Pancreas (tissue), 10 donors: Measurements from ENCODE around the gene ZNF207. TPM values are rescaled to one million over a fixed set of nuclear protein-coding genes. Genes with fewer than 3 reads are reported as not detected.

Experiments used
- ATAC-seq, 4 donors: fragments of 200-7000 bp; cut with Tn5 transposase; one replicate each; pipeline versions ENCODE4 v1.8.0 to v1.9.1; 2020; ENCODE audit warnings: mild to moderate bottlenecking in 4 of 4, moderate library complexity in 4 of 4
- DNase-seq, 6 donors: peaks; one replicate each; pipeline ENCODE4 v3.0.0-alpha.2; 2020
- FAIRE-seq: peaks from 2 replicates; lab custom pipeline; 2012; peaks lifted over from hg19 to GRCh38; lab: Jason Lieb, UNC
- H3K27ac ChIP-seq, 4 donors: fragments of 200-600 bp; sonication (generic); 1 replicate in 3 of 4; 2 replicates in 1 of 4; pipeline versions ENCODE4 v1.5.0 to v1.8.0; 2020
- H3K27me3 ChIP-seq, 4 donors: fragments of 200-600 bp; one replicate each; pipeline ENCODE4 v1.8.0; 2021
- H3K36me3 ChIP-seq, 3 donors: fragments of 200-600 bp; sonication (generic) in 1 of 3; one replicate each; pipeline versions ENCODE4 v1.5.0 to v1.8.0; 2020 to 2021
- H3K4me1 ChIP-seq, 3 donors: fragments of 200-600 bp; one replicate each; pipeline ENCODE4 v1.8.0; 2021
- H3K4me3 ChIP-seq, 4 donors: fragments of 200-600 bp; sonication (generic) in 2 of 4; one replicate each; pipeline versions ENCODE4 v1.5.0 to v1.8.0; 2020 to 2021
- H3K9me3 ChIP-seq, 4 donors: fragments of 200-600 bp; one replicate each; pipeline ENCODE4 v1.8.0; 2021
- WGBS, 2 donors: extraction: QIAGEN DNeasy Blood & Tissue Kit; methylation state at CpG; one replicate each; pipeline ENCODE4 v1.1.7; 2013; 5-methylcytosine and 5-hydroxymethylcytosine counted together
- intact Hi-C, 3 donors: fragments of 100-400 bp; cut with DNase I; formaldehyde crosslinking; loops; one replicate each; pipeline versions ENCODE4 v1.11.1 to v1.14.2; 2022
- polyA plus RNA-seq, 2 donors: library from polyadenylated mRNA; stranded (reverse); fragments of 200-250 nt; gene quantifications; one replicate each; pipeline ENCODE4 v1.2.3, GENCODE V29; 2013
- total RNA-seq, 6 donors: library from RNA; stranded (reverse); fragmentation: NEBNext Ultra II Directional in 4 of 6; extraction: Animal tissue kit (Norgen Biotek cat#: 25700) in 4 of 6; gene quantifications; one replicate each; pipeline versions ENCODE4 v1.2.1 to v1.2.4, GENCODE V29; 2021 to 2023
- TF ChIP-seq, protein P1 (sequence below), 4 donors: fragments of 200-600 bp; sonication (generic) in 3 of 4; IDR thresholded peaks; one replicate each; pipeline versions ENCODE4 v1.5.0 to v1.8.0; 2021; ENCODE audit warnings: antibody characterized with exemption in 4 of 4
- donor health status: healthy with polysubstance abuse.
- donor health status: DM: no; HTN: no; CAD: no; lungs with moderate emphysema.
- donor health status: DM: no; HTN: no; CAD: no.
- donor health status: control.
- donor health status: control.
- donor health status: Bipolar disorder and iron deficiency.
- donor health status: DM: yes; HTN: yes; CAD: no.
- donor health status: DM: no; HTN: no; CAD: no.
- donor health status: DM: no; HTN: no; CAD: no.
- donor health status: DM: yes; HTN: yes; CAD: no.

ZNF207 gene
- total and polyA plus RNA-seq, 8 donors: 35.1 to 82.4 (median 44.2) TPM

DNA sequence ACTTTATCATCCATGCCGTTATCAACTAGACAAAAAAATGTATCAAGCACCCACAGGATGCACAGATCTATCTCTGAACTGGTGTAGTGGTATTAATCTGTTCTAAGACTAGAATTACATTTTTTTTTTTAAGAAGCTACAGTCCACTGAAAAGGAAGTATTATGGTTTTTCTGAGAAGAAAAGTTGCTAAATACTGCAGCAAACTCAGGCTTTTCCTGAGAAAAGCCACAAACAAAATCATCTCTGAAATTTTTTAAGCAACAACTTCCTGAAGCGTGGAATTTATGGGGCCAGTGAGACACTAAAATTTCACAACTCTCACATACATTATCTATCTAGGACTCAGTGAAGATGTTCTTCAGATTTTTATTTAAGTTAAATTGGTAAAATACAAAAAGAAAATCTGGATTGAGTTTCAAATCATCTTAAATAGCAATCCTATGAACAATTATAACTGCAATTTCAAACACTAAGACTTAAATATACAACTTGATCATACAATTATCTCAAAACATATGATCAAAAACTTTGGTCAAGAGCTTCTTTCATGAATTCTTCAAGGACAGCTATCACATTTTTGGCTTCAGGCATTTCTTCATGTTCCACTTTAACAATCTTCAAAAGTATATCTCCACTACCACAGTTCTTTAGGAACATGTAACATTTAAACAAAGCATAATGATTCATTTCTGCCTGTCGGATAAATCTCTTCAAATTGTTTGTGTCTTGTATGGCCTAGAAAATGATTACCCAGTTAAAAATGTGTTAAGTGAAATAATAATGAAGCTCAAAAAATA is 18.5 kb upstream of the ZNF207 start:
- WGBS, 2 donors: 79 to 89% methylated on average over 3 of the region's 3 CpGs
- ATAC-seq: no peak

GRCh38 chr17:32333187-32333586 is 16.8 kb upstream of the ZNF207 start:
- peaks cover 0 to 36% (median 0%) of the 10 kb centered on the region in 3 donors for H3K36me3 ChIP-seq
- no peak for DNase-seq
- H3K9me3 ChIP-seq: no peaks in the 10 kb centered on the region
- ATAC-seq: no peak
- H3K4me3 ChIP-seq: no peak overlapping the region
- no peak overlapping the region for H3K27ac ChIP-seq
- TF ChIP-seq, protein P1, sequence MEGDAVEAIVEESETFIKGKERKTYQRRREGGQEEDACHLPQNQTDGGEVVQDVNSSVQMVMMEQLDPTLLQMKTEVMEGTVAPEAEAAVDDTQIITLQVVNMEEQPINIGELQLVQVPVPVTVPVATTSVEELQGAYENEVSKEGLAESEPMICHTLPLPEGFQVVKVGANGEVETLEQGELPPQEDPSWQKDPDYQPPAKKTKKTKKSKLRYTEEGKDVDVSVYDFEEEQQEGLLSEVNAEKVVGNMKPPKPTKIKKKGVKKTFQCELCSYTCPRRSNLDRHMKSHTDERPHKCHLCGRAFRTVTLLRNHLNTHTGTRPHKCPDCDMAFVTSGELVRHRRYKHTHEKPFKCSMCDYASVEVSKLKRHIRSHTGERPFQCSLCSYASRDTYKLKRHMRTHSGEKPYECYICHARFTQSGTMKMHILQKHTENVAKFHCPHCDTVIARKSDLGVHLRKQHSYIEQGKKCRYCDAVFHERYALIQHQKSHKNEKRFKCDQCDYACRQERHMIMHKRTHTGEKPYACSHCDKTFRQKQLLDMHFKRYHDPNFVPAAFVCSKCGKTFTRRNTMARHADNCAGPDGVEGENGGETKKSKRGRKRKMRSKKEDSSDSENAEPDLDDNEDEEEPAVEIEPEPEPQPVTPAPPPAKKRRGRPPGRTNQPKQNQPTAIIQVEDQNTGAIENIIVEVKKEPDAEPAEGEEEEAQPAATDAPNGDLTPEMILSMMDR (IDR thresholded peaks at IDR 0.05): no peak
- H3K27me3 ChIP-seq: no peaks in the 10 kb centered on the region
- WGBS, 2 donors: 90 to 95% methylated on average over 2 of the region's 2 CpGs
- intact Hi-C loops: no loop called here
- FAIRE-seq: no peak
- no peaks in the 10 kb centered on the region for H3K4me1 ChIP-seq

More for the DNA sequence above, 18.5 kb upstream of the ZNF207 start:
- intact Hi-C loops: no loop called here
- Histone ChIP-seq H3K36me3 (peaks cover 0 to 25% (median 0%) of the 10 kb centered on the region in 3 donors), H3K4me1 (no peaks in the 10 kb centered on the region), H3K27me3 (no peaks in the 10 kb centered on the region), H3K27ac (no peak overlapping the region), H3K4me3 (no peak overlapping the region), H3K9me3 (no peaks in the 10 kb centered on the region)
- DNase-seq (no peak), FAIRE-seq (no peak)
- TF ChIP-seq, protein P1 (IDR thresholded peaks at IDR 0.05): no peak

GRCh38 chr17:32335046-32335445 is 14.9 kb upstream of the ZNF207 start:
- no peak overlapping the region for H3K27ac ChIP-seq
- H3K9me3 ChIP-seq: no peaks in the 10 kb centered on the region
- TF ChIP-seq, protein P1 (IDR thresholded peaks at IDR 0.05): no peak
- FAIRE-seq (no peak), DNase-seq (no peak), ATAC-seq (no peak)
- H3K4me1 ChIP-seq: no peaks in the 10 kb centered on the region
- peaks cover 0 to 36% (median 0%) of the 10 kb centered on the region in 3 donors for H3K36me3 ChIP-seq
- no peaks in the 10 kb centered on the region for H3K27me3 ChIP-seq
- H3K4me3 ChIP-seq: no peak overlapping the region
- intact Hi-C loops: no loop called here

DNA sequence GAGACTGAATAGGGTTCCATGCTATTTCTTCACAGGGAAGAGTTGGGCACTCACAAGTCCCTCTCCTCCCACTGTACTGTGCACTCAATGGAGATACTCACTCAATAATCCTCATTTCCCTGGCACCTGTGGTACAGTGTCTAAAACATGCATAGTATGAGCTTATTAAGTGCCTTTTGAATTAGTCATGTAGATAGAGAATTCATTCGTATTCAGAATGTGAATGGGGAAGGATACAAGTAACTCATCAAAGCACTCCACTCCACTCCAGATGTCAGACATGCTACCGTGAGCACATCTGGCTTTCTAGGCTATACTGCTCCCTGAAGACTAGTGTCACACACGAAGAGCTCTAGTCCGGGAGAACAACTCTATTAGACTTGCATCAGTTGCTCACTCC is 14.3 kb upstream of the ZNF207 start:
- H3K4me3 ChIP-seq: no peak overlapping the region
- no peak for FAIRE-seq
- no peak overlapping the region for H3K27ac ChIP-seq
- 87 to 89% methylated on average over 4 of the region's 4 CpGs for WGBS, 2 donors
- no peaks in the 10 kb centered on the region for H3K9me3 ChIP-seq
- intact Hi-C loops: no loop called here
- H3K4me1 ChIP-seq: no peaks in the 10 kb centered on the region
- DNase-seq: no peak
- H3K27me3 ChIP-seq: no peaks in the 10 kb centered on the region
- TF ChIP-seq, protein P1 (IDR thresholded peaks at IDR 0.05): no peak
- peaks cover 0 to 36% (median 0%) of the 10 kb centered on the region in 3 donors for H3K36me3 ChIP-seq
- ATAC-seq: no peak
